ENCODE measurements around the gene MRPL28.

DNA sequence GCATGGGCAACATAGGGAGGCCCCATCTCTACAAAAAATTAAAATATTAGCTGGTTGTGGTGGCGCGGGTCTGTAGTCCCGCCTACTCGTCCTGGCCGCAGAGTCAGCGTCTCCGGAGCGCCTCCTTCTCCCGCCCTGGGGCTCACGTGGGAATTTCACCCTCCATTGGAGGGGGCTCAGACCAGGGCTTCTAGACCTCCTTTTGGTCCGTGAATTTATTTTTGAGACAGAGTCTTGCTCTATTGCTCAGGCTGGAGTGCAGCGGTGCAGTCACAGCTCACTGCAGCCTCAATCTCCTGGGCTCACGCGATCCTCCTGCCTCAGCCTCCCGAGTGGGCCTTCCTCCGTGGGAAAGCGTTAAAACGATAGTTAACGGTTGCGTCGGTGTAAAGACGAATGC is 26.3 kb upstream of the MRPL28 start:
- TF ChIP-seq, protein P1, sequence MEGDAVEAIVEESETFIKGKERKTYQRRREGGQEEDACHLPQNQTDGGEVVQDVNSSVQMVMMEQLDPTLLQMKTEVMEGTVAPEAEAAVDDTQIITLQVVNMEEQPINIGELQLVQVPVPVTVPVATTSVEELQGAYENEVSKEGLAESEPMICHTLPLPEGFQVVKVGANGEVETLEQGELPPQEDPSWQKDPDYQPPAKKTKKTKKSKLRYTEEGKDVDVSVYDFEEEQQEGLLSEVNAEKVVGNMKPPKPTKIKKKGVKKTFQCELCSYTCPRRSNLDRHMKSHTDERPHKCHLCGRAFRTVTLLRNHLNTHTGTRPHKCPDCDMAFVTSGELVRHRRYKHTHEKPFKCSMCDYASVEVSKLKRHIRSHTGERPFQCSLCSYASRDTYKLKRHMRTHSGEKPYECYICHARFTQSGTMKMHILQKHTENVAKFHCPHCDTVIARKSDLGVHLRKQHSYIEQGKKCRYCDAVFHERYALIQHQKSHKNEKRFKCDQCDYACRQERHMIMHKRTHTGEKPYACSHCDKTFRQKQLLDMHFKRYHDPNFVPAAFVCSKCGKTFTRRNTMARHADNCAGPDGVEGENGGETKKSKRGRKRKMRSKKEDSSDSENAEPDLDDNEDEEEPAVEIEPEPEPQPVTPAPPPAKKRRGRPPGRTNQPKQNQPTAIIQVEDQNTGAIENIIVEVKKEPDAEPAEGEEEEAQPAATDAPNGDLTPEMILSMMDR (IDR thresholded peaks at IDR 0.05), result no peak
- TF ChIP-seq EZH2phosphoT487 (IDR thresholded peaks at IDR 0.05), result no peak
- no peak for TF ChIP-seq EZH2 (IDR thresholded peaks at IDR 0.05)

Measured in neural progenitor cell (in vitro differentiated cells).